ENCODE data around the gene MRPS23. TPM values are rescaled to one million over a fixed set of nuclear protein-coding genes. Genes with fewer than 3 reads are reported as not detected.

The MRPS23 gene
- total and polyA plus RNA-seq, 2 experiments from 2014 or later, result 53.2 to 74.5 TPM

DNA sequence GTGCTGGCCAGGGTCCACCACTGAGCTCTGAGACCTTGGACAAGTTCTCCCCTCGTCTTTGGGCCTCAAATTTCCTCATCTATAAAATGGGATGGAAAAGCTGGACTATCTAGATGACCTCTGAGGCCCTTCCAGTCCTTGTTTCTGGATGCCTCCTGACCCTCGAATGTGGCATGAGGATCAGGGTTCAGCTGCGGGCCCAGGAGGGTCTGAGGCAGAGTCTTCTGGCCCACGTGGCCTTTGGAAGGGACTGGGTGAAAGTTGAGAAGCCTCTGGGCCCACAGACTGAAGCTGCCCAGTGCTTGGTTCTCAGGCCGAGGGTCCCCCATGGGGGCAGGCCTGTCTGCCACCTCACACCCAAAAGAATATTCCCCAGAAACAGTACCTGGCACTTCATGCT is 16.9 kb upstream of the MRPS23 start (continued):
- TF ChIP-seq, protein P1, sequence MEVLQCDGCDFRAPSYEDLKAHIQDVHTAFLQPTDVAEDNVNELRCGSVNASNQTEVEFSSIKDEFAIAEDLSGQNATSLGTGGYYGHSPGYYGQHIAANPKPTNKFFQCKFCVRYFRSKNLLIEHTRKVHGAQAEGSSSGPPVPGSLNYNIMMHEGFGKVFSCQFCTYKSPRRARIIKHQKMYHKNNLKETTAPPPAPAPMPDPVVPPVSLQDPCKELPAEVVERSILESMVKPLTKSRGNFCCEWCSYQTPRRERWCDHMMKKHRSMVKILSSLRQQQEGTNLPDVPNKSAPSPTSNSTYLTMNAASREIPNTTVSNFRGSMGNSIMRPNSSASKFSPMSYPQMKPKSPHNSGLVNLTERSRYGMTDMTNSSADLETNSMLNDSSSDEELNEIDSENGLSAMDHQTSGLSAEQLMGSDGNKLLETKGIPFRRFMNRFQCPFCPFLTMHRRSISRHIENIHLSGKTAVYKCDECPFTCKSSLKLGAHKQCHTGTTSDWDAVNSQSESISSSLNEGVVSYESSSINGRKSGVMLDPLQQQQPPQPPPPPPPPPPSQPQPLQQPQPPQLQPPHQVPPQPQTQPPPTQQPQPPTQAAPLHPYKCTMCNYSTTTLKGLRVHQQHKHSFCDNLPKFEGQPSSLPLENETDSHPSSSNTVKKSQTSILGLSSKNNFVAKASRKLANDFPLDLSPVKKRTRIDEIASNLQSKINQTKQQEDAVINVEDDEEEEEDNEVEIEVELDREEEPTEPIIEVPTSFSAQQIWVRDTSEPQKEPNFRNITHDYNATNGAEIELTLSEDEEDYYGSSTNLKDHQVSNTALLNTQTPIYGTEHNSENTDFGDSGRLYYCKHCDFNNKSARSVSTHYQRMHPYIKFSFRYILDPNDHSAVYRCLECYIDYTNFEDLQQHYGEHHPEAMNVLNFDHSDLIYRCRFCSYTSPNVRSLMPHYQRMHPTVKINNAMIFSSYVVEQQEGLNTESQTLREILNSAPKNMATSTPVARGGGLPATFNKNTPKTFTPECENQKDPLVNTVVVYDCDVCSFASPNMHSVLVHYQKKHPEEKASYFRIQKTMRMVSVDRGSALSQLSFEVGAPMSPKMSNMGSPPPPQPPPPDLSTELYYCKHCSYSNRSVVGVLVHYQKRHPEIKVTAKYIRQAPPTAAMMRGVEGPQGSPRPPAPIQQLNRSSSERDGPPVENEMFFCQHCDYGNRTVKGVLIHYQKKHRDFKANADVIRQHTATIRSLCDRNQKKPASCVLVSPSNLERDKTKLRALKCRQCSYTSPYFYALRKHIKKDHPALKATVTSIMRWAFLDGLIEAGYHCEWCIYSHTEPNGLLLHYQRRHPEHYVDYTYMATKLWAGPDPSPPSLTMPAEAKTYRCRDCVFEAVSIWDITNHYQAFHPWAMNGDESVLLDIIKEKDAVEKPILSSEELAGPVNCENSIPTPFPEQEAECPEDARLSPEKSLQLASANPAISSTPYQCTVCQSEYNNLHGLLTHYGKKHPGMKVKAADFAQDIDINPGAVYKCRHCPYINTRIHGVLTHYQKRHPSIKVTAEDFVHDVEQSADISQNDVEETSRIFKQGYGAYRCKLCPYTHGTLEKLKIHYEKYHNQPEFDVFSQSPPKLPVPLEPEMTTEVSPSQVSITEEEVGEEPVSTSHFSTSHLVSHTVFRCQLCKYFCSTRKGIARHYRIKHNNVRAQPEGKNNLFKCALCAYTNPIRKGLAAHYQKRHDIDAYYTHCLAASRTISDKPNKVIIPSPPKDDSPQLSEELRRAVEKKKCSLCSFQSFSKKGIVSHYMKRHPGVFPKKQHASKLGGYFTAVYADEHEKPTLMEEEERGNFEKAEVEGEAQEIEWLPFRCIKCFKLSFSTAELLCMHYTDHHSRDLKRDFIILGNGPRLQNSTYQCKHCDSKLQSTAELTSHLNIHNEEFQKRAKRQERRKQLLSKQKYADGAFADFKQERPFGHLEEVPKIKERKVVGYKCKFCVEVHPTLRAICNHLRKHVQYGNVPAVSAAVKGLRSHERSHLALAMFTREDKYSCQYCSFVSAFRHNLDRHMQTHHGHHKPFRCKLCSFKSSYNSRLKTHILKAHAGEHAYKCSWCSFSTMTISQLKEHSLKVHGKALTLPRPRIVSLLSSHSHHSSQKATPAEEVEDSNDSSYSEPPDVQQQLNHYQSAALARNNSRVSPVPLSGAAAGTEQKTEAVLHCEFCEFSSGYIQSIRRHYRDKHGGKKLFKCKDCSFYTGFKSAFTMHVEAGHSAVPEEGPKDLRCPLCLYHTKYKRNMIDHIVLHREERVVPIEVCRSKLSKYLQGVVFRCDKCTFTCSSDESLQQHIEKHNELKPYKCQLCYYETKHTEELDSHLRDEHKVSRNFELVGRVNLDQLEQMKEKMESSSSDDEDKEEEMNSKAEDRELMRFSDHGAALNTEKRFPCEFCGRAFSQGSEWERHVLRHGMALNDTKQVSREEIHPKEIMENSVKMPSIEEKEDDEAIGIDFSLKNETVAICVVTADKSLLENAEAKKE (CRISPR knock-in tag; IDR thresholded peaks at IDR 0.05), result no peak
- TF ChIP-seq EZH2phosphoT487 (IDR thresholded peaks at IDR 0.05; ENCODE audit: unreplicated experiment), result no peak
- no peak for TF ChIP-seq EZH2 (IDR thresholded peaks at IDR 0.05; ENCODE audit: low read depth, unreplicated experiment)
- TF ChIP-seq ZNF114 (CRISPR knock-in tag; IDR thresholded peaks at IDR 0.05), result no peak

DNA sequence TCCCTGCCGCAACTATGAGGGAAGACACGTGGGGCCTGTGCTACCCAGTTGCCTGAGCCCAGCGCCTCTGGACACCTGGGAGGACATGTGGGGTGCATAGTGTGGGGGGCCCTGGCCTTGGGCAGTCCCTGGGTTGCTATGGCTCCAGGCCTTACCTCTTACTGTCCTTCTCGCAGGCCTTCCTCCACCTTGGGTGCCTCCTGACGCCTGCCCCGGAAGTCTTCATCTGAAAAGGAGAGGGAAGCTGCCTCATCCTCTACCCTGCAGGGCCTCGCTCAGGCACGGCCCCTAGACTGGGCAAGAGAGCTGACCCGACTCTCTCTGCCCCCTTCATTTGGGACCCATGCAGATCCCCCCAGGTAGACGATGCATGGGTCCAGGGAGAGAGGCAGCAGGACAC is 16.5 kb upstream of the MRPS23 start:
- Histone ChIP-seq H3F3A (replicated peaks; ENCODE audit: low read depth) (peaks cover 6% of the 10 kb centered on the region; the same call in 1 of the 2 replicates), H3K4me2 (no peak overlapping the region), H3K9me2 (ENCODE audit: insufficient read depth) (no peaks in the 10 kb centered on the region), H3K79me2 (replicated peaks; ENCODE audit: insufficient read depth) (no peaks in the 10 kb centered on the region), H3K4me3 (no peak overlapping the region), H2AFZ (no peak overlapping the region), H3K36me3 (ENCODE audit: insufficient read depth) (no peaks in the 10 kb centered on the region; the same call in 1 of the 2 replicates), H3K4me1 (ENCODE audit: insufficient read depth) (peaks cover 32% of the 10 kb centered on the region), H3K27ac (ENCODE audit: low read depth) (no peak overlapping the region), H4K20me1 (replicated peaks; ENCODE audit: insufficient read depth) (no peaks in the 10 kb centered on the region), H3K27me3 (ENCODE audit: insufficient read depth) (peaks cover 18% of the 10 kb centered on the region)
- Mint-ChIP-seq H3K27ac (no peak overlapping the region), H3K4me1 (peaks cover 45% of the 10 kb centered on the region), H3K9me3 (no peaks in the 10 kb centered on the region), H3K36me3 (ENCODE audit: low read depth) (peaks cover 20% of the 10 kb centered on the region), H3K27me3 (ENCODE audit: insufficient read depth, low read depth, poor library complexity) (peaks cover 26% of the 10 kb centered on the region), H3K4me3 (no peak overlapping the region)
- no peak for ATAC-seq
- no peak for DNase-seq (ENCODE audit: low spot score)
- TF ChIP-seq NANOG (IDR thresholded peaks at IDR 0.05; ENCODE audit: borderline replicate concordance) (no peak), POLR2AphosphoS5 (IDR thresholded peaks at IDR 0.05; ENCODE audit: low read depth) (no peak), STAT1 (IDR thresholded peaks at IDR 0.05; ENCODE audit: unreplicated experiment) (no peak), ZNF114 (CRISPR knock-in tag; IDR thresholded peaks at IDR 0.05) (no peak), CREB1 (CRISPR knock-in tag; IDR thresholded peaks at IDR 0.05; ENCODE audit: low read depth) (no peak), JUNB (IDR thresholded peaks at IDR 0.05; ENCODE audit: unreplicated experiment) (no peak)
- TF ChIP-seq, protein P2, sequence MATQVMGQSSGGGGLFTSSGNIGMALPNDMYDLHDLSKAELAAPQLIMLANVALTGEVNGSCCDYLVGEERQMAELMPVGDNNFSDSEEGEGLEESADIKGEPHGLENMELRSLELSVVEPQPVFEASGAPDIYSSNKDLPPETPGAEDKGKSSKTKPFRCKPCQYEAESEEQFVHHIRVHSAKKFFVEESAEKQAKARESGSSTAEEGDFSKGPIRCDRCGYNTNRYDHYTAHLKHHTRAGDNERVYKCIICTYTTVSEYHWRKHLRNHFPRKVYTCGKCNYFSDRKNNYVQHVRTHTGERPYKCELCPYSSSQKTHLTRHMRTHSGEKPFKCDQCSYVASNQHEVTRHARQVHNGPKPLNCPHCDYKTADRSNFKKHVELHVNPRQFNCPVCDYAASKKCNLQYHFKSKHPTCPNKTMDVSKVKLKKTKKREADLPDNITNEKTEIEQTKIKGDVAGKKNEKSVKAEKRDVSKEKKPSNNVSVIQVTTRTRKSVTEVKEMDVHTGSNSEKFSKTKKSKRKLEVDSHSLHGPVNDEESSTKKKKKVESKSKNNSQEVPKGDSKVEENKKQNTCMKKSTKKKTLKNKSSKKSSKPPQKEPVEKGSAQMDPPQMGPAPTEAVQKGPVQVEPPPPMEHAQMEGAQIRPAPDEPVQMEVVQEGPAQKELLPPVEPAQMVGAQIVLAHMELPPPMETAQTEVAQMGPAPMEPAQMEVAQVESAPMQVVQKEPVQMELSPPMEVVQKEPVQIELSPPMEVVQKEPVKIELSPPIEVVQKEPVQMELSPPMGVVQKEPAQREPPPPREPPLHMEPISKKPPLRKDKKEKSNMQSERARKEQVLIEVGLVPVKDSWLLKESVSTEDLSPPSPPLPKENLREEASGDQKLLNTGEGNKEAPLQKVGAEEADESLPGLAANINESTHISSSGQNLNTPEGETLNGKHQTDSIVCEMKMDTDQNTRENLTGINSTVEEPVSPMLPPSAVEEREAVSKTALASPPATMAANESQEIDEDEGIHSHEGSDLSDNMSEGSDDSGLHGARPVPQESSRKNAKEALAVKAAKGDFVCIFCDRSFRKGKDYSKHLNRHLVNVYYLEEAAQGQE (IDR thresholded peaks at IDR 0.05; ENCODE audit: unreplicated experiment), result no peak
- TF ChIP-seq, protein P3, sequence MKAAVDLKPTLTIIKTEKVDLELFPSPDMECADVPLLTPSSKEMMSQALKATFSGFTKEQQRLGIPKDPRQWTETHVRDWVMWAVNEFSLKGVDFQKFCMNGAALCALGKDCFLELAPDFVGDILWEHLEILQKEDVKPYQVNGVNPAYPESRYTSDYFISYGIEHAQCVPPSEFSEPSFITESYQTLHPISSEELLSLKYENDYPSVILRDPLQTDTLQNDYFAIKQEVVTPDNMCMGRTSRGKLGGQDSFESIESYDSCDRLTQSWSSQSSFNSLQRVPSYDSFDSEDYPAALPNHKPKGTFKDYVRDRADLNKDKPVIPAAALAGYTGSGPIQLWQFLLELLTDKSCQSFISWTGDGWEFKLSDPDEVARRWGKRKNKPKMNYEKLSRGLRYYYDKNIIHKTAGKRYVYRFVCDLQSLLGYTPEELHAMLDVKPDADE (IDR thresholded peaks at IDR 0.05), result no peak
- TF ChIP-seq, protein P4, sequence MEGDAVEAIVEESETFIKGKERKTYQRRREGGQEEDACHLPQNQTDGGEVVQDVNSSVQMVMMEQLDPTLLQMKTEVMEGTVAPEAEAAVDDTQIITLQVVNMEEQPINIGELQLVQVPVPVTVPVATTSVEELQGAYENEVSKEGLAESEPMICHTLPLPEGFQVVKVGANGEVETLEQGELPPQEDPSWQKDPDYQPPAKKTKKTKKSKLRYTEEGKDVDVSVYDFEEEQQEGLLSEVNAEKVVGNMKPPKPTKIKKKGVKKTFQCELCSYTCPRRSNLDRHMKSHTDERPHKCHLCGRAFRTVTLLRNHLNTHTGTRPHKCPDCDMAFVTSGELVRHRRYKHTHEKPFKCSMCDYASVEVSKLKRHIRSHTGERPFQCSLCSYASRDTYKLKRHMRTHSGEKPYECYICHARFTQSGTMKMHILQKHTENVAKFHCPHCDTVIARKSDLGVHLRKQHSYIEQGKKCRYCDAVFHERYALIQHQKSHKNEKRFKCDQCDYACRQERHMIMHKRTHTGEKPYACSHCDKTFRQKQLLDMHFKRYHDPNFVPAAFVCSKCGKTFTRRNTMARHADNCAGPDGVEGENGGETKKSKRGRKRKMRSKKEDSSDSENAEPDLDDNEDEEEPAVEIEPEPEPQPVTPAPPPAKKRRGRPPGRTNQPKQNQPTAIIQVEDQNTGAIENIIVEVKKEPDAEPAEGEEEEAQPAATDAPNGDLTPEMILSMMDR (conservative IDR thresholded peaks at IDR 0.05; ENCODE audit: low read depth in 2 of 2), result no peak
